Activated CD8-positive, alpha-beta memory T cell treated with anti-CD3 and anti-CD28 coated beads, Interleukin-2, amount 10 ng/mL, durations not matched to agents 7 days and 5 days (primary cell): ENCODE data around the gene ACP7. TPM values are rescaled to one million over a fixed set of nuclear protein-coding genes. Genes with fewer than 3 reads are reported as not detected.
"Not testable (repeated sequence)": the region's sequence is repeated elsewhere in the genome, so short reads cannot be mapped to it uniquely, and the experiment has no call there.

Experiments
- ATAC-seq: fragments of 150-1000 bp; cut with Tn5 transposase; one replicate; pipeline ENCODE4 v1.10.0; 2021; ENCODE audit warnings: moderate library complexity
- CTCF ChIA-PET: fragments of 350-600 bp; sonication (Branson Sonifier 250); formaldehyde crosslinking; loops from one replicate; lab custom pipeline; 2021; ENCODE audit warnings: antibody characterized with exemption; lab: Charles Lee
- DNase-seq: peaks from one replicate; pipeline ENCODE4 v3.0.0-alpha.2; 2020
- H3K27ac Mint-ChIP-seq: one replicate; pipeline ENCODE4 v1.8.0; 2021; ENCODE audit warnings: mild to moderate bottlenecking, mixed read lengths
- H3K27me3 Mint-ChIP-seq: one replicate; pipeline ENCODE4 v1.8.0; 2021; ENCODE audit warnings: mixed read lengths
- H3K36me3 Mint-ChIP-seq: one replicate; pipeline ENCODE4 v1.8.0; 2021; ENCODE audit warnings: mild to moderate bottlenecking, mixed read lengths
- H3K4me1 Mint-ChIP-seq: one replicate; pipeline ENCODE4 v1.8.0; 2021; ENCODE audit warnings: mixed read lengths
- H3K4me3 Mint-ChIP-seq: one replicate; pipeline ENCODE4 v1.8.0; 2021; ENCODE audit warnings: mild to moderate bottlenecking, moderate library complexity, mixed read lengths
- H3K9me3 Mint-ChIP-seq: one replicate; pipeline ENCODE4 v1.8.0; 2022; ENCODE audit warnings: low read depth, mixed read lengths
- total RNA-seq, 2 experiments: library from RNA; stranded (reverse); gene quantifications; one replicate each; pipeline ENCODE4 v1.2.3, GENCODE V29; 2021

ACP7 gene
- total RNA-seq, 2 experiments from 2014 or later = not detected

DNA sequence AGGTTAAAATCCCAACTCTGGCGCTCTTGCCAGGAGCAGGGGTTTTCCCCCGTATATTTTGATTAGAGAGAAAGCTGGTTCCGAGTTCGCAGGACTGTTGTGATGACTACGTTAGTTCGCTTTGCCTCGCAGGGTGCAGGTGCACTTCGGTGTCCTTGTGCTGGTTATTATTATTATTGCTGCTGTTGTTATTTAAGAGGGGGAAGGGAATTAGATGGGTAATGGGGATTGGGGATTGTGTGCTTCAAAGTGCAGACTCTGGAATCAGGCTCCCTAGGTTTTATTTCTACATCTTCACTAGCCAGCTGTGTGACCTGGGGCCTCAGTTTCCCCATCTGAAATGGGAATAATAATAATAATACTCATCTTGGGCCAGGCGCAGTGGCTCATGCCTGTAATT, 15.2 kb downstream of the ACP7 start:
- H3K36me3 Mint-ChIP-seq = no peaks in the 10 kb centered on the region
- no peak overlapping the region for H3K27ac Mint-ChIP-seq
- H3K9me3 Mint-ChIP-seq = no peaks in the 10 kb centered on the region
- H3K27me3 Mint-ChIP-seq = peaks cover 38% of the 10 kb centered on the region
- CTCF ChIA-PET = no interaction called here
- DNase-seq (no peak), ATAC-seq (no peak)
- H3K4me1 Mint-ChIP-seq = no peaks in the 10 kb centered on the region
- H3K4me3 Mint-ChIP-seq = no peak overlapping the region

DNA sequence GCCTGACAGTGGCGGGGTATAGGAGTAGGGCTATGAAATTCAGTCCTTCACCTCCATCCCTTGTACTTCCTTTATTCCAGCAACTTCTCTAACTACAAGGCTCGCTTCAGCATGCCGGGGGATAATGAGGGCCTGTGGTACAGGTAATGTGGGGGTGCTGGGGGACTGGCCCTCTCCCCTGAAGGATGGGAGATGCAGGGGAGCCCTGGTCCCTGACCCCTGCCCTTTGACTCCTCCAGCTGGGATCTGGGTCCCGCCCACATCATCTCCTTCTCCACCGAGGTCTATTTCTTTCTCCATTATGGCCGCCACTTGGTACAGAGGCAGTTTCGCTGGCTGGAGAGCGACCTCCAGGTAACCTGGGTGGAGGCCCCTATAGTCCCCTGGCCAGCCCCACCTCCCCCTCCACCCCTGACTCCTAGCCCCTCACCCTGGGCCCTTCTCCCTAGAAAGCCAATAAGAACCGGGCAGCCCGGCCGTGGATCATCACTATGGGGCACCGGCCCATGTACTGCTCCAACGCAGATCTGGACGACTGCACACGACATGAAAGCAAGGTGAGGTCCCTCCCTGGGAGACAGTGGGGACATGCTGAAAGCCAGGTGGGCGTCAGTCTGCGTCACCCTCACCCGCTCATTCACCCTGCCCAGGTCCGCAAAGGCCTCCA, 16.5 kb downstream of the ACP7 start:
- no peaks in the 10 kb centered on the region for H3K36me3 Mint-ChIP-seq
- no peaks in the 10 kb centered on the region for H3K9me3 Mint-ChIP-seq
- DNase-seq (no peak), ATAC-seq (no peak)
- no peaks in the 10 kb centered on the region for H3K4me1 Mint-ChIP-seq
- peaks cover 26% of the 10 kb centered on the region for H3K27me3 Mint-ChIP-seq
- H3K27ac Mint-ChIP-seq = no peak overlapping the region
- no peak overlapping the region for H3K4me3 Mint-ChIP-seq
- CTCF ChIA-PET = interaction anchor here (0.8 kb wide), 1 partner anchor 21 kb away, joined by 4 read pairs; no protein-coding TSS in a partner anchor

DNA sequence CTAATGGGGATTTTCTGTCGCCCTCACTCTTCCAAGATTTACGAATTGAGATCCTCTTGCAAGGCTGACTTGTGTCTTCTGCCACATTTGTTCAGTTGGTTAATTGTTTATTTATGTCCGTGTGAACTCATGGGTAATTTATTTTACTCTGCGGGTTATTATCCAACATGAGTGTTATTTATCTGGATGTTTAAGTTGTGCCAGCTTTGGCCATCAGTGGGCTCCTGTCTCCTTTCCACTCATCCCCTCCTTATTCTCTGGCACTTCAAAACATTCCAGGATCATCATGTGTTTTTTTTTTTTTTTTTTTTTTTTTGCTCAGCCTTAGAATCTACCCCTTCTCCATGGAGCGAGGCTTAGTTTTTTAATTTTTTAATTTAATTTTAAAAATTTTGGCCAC, 19.0 kb downstream of the ACP7 start:
- CTCF ChIA-PET = interaction anchor here (1.4 to 1.5 kb wide), 2 partner anchors 9 to 19 kb away, joined by 3 to 4 read pairs; no protein-coding TSS in a partner anchor
- Mint-ChIP-seq H3K27ac (no peak overlapping the region), H3K36me3 (no peaks in the 10 kb centered on the region), H3K4me1 (no peaks in the 10 kb centered on the region), H3K4me3 (no peak overlapping the region), H3K27me3 (peaks cover 15% of the 10 kb centered on the region), H3K9me3 (no peaks in the 10 kb centered on the region)
- DNase-seq (no peak), ATAC-seq (no peak)

DNA sequence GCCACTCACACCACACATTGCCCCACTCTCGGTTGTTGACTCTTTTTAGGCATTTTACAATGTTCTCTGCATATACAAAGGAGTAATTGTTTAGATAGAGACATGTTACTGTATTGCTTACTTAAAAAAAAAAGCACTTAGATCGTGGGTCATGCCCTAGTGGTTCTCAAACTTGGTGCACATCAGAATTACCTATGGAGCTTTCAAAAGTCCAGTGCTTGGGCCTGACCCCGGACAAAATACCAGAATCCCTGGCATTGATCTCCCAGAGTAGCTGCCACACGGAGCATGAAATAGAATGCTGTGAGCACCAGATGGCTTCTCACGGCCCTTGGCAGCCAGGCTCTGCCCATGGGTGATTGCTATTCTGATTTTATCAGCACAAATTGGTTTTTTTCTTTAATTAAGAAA, 20.0 kb downstream of the ACP7 start:
- CTCF ChIA-PET = interaction anchor here (1.5 kb wide), 1 partner anchor 10 kb away, joined by 3 read pairs; no protein-coding TSS in a partner anchor
- no peaks in the 10 kb centered on the region for H3K36me3 Mint-ChIP-seq
- no peaks in the 10 kb centered on the region for H3K9me3 Mint-ChIP-seq

DNA sequence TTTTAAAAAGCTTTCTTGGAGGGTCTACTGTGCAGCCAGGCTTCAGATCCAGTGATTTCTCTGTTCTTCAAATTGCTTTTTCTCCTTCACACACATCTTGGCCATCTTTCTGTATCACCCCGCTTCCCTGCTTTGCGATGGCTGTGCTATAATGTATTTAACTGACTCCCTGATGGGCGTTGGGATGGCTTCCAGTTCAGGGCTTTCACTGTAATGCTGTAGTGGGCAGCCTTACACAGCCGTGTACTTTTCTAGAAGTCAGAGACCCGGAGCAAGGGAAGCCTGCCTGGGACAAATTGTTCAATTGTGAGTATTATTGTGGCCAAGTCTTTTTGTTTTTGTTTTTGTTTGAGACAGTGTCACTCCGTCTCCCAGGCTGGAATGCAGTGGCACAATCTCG, 22.0 kb downstream of the ACP7 start:
- no peak overlapping the region for H3K4me3 Mint-ChIP-seq
- no peaks in the 10 kb centered on the region for H3K9me3 Mint-ChIP-seq
- no peaks in the 10 kb centered on the region for H3K36me3 Mint-ChIP-seq
- DNase-seq (no peak), ATAC-seq (no peak)
- CTCF ChIA-PET = no interaction called here
- H3K4me1 Mint-ChIP-seq = peaks cover 3% of the 10 kb centered on the region
- H3K27me3 Mint-ChIP-seq = peaks cover 9% of the 10 kb centered on the region
- H3K27ac Mint-ChIP-seq = no peak overlapping the region

More for the DNA sequence above, 20.0 kb downstream of the ACP7 start:
- peaks cover 8% of the 10 kb centered on the region for H3K27me3 Mint-ChIP-seq
- H3K4me3 Mint-ChIP-seq = no peak overlapping the region
- ATAC-seq (no peak), DNase-seq (no peak)
- H3K27ac Mint-ChIP-seq = no peak overlapping the region
- H3K4me1 Mint-ChIP-seq = no peaks in the 10 kb centered on the region

DNA sequence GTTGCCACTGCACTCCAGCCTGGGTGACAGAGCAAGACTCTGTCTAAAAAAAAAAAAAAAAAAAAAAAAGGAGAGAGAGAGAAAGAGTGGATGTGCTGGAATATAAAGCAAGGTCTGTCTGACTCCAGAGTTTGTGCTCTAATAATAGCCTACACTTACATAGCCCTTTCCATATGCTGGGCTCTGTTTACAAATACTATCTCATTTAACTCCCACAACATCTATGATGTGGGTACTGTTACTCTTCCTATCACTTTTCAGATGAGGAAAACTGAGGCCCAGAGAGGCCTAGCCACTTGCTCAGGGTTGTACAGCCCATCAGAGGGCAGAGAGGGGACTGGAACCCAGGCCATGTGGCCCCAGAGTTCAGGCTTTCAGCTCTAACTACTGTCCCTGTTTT, 25.5 kb downstream of the ACP7 start:
- CTCF ChIA-PET = interaction anchor here (0.6 to 2.9 kb wide), 16 partner anchors 11 to 1071 kb away, joined by 3 to 18 read pairs (median 4); partner anchors contain the start of gene PLEKHG2
- H3K9me3 Mint-ChIP-seq = no peaks in the 10 kb centered on the region
- ATAC-seq (no peak), DNase-seq (no peak)
- peaks cover 11% of the 10 kb centered on the region for H3K27me3 Mint-ChIP-seq
- peaks cover 3% of the 10 kb centered on the region for H3K4me1 Mint-ChIP-seq
- no peaks in the 10 kb centered on the region for H3K36me3 Mint-ChIP-seq
- H3K4me3 Mint-ChIP-seq = no peak overlapping the region
- no peak overlapping the region for H3K27ac Mint-ChIP-seq

DNA sequence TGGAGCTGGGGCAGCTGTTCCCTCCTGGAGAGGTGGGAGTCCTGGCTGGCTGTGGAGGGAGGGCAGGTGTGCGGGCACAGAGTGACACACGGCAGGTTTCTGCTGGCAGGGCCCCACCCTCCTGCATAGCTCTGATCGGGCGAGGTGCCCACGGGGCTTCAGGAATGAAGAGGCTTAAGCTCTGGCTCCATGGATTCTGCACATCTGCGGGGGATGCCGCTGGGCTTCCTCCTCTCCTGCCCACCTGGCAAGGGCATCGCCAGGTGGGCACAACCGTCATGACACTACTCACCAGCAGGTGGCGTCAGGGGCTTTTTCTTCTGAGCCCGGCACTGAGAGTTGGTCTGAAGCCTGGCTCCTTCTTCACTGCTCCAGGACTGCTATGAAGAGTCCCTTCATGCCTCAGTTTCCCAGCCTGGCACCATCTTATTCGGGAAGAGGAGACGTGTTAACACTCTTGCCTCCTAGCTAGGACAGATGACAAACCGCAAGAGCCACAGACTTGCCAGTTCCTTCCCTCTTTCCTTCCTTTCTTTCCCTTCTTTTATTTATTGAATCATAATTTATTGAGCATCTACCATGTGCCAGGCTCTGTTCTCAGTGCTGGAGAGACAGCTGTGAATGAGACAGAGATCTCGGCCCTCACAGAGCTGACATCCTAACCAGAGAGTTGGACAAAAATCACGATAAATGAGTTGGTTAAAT, 26.2 kb downstream of the ACP7 start:
- Mint-ChIP-seq H3K27me3 (peaks cover 11% of the 10 kb centered on the region), H3K36me3 (no peaks in the 10 kb centered on the region), H3K27ac (no peak overlapping the region), H3K4me1 (peaks cover 3% of the 10 kb centered on the region), H3K9me3 (no peaks in the 10 kb centered on the region), H3K4me3 (no peak overlapping the region)
- ATAC-seq = peak; percentile 94
- CTCF ChIA-PET = interaction anchor here (1.0 to 2.9 kb wide), 15 partner anchors 10 to 423 kb away, joined by 3 to 18 read pairs (median 4); partner anchors contain the start of gene PLEKHG2
- peak; percentile 82 for DNase-seq

DNA sequence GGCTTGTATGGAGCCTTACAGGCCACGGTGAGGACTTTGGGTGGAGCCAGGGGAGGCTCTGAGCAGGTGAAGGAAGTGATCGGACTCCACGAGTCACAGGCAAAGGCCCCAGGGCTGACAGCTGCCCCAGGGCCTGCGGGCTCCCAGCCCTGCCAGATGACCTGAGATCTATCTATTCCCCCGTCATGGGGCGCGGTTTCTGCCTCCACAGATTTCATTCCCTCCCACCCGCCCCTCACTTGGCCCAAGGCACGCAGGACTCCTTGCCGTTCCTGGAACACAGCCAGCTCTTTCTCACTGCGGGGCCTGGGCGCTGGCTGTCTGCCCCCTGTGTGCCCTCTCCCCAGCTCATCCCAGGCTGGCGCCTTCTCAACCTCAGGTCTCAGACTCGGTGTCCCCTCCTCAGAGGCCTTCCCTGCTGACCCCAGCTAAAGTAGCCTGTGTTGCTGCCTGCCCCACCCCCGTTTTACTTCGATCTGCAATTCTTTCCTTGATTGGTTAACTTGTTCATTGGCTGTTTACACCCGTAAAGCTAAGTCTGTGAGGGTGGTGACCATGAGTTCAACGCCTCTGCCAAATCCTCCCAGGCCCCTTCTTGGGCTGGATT, 27.5 kb downstream of the ACP7 start:
- H3K27ac Mint-ChIP-seq = no peak overlapping the region
- ATAC-seq (no peak), DNase-seq (no peak)
- peaks cover 10% of the 10 kb centered on the region for H3K27me3 Mint-ChIP-seq
- no peaks in the 10 kb centered on the region for H3K9me3 Mint-ChIP-seq
- peaks cover 3% of the 10 kb centered on the region for H3K4me1 Mint-ChIP-seq
- H3K4me3 Mint-ChIP-seq = no peak overlapping the region
- H3K36me3 Mint-ChIP-seq = no peaks in the 10 kb centered on the region
- CTCF ChIA-PET = interaction anchor here (1.3 to 2.9 kb wide), 3 partner anchors 9 to 315 kb away, joined by 3 to 18 read pairs (median 6); partner anchors contain the start of gene PLEKHG2

DNA sequence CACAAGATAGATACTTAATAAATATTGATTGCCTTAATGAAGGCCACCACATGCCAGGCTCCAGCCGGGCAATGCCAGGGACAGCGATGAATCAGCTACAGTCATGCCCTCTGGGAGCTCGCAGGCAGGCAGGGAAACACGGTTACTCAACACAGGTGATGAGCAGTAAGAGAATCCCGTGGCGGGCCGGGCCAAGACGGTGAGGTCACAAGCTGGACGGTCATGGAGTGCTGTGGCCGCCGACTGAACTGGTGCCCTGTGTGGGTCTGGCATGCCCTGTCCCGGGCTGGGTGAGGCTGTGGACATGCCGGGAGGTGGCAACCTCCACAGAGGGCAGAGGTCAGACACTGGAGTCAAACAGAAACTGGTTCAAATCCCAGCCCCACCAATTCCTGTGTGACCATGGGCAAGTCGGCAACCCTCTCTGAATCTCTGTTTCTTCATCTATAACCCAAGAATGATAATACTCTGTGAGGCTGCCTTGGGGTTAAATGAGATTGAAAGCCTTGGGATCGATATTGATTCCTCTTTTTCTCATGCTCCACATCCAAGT, 28.2 kb downstream of the ACP7 start:
- no peak overlapping the region for H3K4me3 Mint-ChIP-seq
- no peak for DNase-seq
- H3K4me1 Mint-ChIP-seq = peaks cover 3% of the 10 kb centered on the region
- no peak overlapping the region for H3K27ac Mint-ChIP-seq
- H3K27me3 Mint-ChIP-seq = peaks cover 8% of the 10 kb centered on the region
- CTCF ChIA-PET = interaction anchor here (2.9 kb wide), 1 partner anchor 8 kb away, joined by 18 read pairs; no protein-coding TSS in a partner anchor
- no peaks in the 10 kb centered on the region for H3K36me3 Mint-ChIP-seq
- H3K9me3 Mint-ChIP-seq = no peaks in the 10 kb centered on the region
- ATAC-seq = no peak

DNA sequence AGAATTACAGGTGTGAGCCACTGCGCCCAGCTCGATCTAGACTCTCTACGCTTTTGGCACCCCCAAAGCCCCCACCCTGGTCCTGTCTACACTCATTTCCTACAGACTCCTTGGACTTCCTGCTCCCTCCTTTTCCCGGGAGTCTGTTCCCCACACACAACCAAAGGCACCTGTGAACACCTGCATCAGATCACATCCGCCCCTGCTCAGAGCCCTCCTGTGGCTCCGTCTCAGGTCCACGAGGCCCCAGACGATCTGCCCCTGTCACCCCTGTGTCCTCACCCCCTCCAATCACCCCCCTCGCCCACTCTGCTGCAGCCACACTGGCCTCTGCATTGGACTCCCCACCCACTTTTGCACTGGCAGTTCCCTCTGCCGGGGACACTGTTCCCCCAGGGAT, 29.0 kb downstream of the ACP7 start:
- ATAC-seq (no peak), DNase-seq (no peak)
- no peak overlapping the region for H3K4me3 Mint-ChIP-seq
- no peaks in the 10 kb centered on the region for H3K9me3 Mint-ChIP-seq
- CTCF ChIA-PET = no interaction called here
- peaks cover 3% of the 10 kb centered on the region for H3K4me1 Mint-ChIP-seq
- H3K27me3 Mint-ChIP-seq = peaks cover 8% of the 10 kb centered on the region
- H3K27ac Mint-ChIP-seq = no peak overlapping the region
- no peaks in the 10 kb centered on the region for H3K36me3 Mint-ChIP-seq

DNA sequence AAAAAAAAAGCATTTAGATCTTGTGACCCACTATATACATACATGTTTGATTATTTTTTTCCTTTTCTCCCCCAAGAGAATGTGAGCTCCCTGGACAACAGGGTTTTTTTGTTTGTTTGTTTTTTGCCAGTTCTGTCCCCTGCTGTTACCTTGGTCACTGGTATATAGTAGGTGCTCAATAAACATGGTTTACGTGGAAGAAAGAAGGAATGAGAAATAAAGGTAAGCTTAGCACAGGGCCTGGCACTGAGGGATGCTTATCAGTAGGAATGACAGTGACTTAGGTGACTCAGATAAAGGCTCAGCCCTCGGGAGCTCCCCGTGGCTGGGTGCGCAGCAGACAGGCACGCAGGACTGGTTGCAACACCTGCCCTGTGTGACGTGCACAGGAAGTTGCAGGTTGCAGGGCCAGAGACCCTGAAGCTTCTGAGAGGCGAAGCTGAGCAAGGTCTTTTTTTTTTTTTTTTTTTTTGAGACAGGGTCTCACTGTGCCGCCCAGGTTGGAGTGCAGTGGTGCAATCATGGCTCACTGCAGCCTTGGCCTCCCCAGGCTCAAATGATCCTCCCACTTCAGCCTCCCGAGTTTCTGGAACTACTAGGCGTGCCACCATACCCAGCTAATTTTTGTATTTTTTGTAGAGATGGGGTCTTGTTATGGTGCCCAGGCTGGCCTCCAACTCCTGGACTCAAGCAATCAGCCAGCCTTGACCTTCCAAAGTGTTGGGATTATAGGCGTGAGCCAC, 31.1 kb downstream of the ACP7 start:
- DNase-seq (no peak), ATAC-seq (no peak)
- Mint-ChIP-seq H3K4me3 (no peak overlapping the region), H3K27ac (no peak overlapping the region), H3K4me1 (peaks cover 3% of the 10 kb centered on the region), H3K36me3 (no peaks in the 10 kb centered on the region), H3K9me3 (no peaks in the 10 kb centered on the region), H3K27me3 (peaks cover 8% of the 10 kb centered on the region)
- CTCF ChIA-PET = interaction anchor here (0.6 to 0.7 kb wide), 2 partner anchors 22 to 72 kb away, joined by 3 read pairs; no protein-coding TSS in a partner anchor

DNA sequence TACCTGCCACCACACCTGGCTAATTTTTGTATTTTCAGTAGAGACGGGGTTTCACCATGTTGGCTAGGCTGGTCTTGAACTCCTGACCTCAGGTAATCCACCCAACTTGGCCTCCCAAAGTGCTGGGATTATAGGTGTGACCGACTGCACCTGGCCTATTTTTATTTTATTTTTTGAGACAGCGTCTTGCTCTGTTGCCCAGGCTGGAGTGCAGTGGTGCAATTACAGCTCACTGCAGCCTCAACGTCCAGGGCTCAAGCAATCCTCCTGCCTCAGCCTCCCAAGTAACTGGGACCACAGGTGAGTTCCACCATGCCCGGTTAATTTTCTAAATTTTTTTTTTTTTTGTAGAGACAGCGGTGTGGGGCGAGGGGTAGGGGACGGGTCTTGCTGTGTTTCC, 32.9 kb downstream of the ACP7 start:
- H3K4me1 Mint-ChIP-seq, CTCF ChIA-PET, H3K9me3 Mint-ChIP-seq, H3K36me3 Mint-ChIP-seq, H3K4me3 Mint-ChIP-seq, ATAC-seq, DNase-seq, H3K27me3 Mint-ChIP-seq, H3K27ac Mint-ChIP-seq: not testable (repeated sequence)
